Gastroesophageal sphincter (tissue), 3 donors: ENCODE results near the gene GATC.
A peak's percentile ranks its signal among the peaks of the same experiment; 100 is the strongest.

ENCODE experiments used
- EP300 ChIP-seq: sonication (generic); formaldehyde crosslinking; IDR thresholded peaks from one replicate; pipeline ENCODE4 v1.6.1; 2017; ENCODE audit warnings: antibody characterized with exemption, mild to moderate bottlenecking
- POLR2A ChIP-seq, 2 donors: fragments of 450-650 bp; IDR thresholded peaks; one replicate each; pipeline ENCODE4 v1.6.1; 2017; ENCODE audit warnings: antibody characterized with exemption in 2 of 2, mild to moderate bottlenecking in 2 of 2, moderate library complexity in 1 of 2
- POLR2AphosphoS5 ChIP-seq: sonication (generic); formaldehyde crosslinking; IDR thresholded peaks from one replicate; pipeline ENCODE4 v1.6.1; 2017; ENCODE audit warnings: antibody characterized with exemption
- TF ChIP-seq, protein P1 (sequence below), 4 experiments: fragments of 200-600 bp in 2 of 4; fragments of 450-650 bp in 2 of 4; sonication (generic) in 1 of 4; IDR thresholded peaks; one replicate each; pipeline ENCODE4 v1.5.1; 2017 to 2019; ENCODE audit warnings: antibody characterized with exemption in 4 of 4, mild to moderate bottlenecking in 2 of 4, moderate library complexity in 2 of 4

DNA sequence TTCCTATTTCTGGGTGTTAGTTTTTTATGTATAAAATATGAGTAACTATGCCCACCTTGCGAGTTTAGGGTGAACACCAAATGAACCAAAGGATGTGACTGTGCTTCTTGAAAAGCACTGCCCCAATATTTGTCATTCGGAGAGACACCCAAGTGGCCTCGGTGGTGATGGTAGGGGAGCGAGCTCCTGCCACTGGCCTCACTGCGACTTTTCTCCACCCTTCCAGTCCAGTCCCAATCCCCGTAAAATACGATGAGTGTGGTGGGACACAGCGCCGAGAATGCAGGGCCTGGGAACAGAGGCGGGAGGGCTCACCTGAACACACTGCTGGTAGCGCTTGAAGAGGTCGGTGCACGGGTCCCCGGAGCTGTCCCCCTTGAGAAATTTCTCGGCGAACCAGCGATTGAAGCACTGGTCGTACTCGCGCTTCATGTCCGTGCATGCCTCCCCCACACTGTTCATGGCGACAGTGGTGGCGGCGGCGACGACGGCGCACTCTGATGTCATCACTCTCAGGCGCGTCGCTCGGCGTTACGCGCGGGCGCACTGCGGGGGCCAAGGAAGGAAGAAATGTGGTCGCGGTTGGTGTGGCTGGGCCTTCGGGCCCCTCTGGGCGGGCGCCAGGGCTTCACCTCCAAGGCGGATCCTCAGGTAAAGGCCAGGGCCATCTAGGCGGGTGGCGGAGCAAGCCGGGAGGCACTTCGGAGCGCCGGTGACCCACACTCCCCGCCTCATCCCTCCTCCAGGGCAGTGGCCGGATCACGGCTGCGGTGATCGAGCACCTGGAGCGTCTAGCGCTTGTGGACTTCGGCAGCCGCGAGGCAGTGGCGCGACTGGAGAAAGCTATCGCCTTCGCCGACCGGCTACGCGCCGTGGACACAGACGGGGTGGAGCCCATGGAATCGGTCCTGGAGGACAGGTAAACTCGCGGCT is at the start of gene GATC, which contains the start of gene TRIAP1:
- TF ChIP-seq, protein P1, sequence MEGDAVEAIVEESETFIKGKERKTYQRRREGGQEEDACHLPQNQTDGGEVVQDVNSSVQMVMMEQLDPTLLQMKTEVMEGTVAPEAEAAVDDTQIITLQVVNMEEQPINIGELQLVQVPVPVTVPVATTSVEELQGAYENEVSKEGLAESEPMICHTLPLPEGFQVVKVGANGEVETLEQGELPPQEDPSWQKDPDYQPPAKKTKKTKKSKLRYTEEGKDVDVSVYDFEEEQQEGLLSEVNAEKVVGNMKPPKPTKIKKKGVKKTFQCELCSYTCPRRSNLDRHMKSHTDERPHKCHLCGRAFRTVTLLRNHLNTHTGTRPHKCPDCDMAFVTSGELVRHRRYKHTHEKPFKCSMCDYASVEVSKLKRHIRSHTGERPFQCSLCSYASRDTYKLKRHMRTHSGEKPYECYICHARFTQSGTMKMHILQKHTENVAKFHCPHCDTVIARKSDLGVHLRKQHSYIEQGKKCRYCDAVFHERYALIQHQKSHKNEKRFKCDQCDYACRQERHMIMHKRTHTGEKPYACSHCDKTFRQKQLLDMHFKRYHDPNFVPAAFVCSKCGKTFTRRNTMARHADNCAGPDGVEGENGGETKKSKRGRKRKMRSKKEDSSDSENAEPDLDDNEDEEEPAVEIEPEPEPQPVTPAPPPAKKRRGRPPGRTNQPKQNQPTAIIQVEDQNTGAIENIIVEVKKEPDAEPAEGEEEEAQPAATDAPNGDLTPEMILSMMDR (IDR thresholded peaks at IDR 0.05): peak in 2 of 4 experiments; percentile 16 to 22
- TF ChIP-seq POLR2AphosphoS5: peak; percentile 98
- peak; percentile 73 to 76 for TF ChIP-seq POLR2A (IDR thresholded peaks at IDR 0.05)
- TF ChIP-seq EP300: no peak
